HepG2 (cell line): Measurements from ENCODE around the gene TMEM184B. TPM values are rescaled to one million over a fixed set of nuclear protein-coding genes. Genes with fewer than 3 reads are reported as not detected.

Source experiments
- ATAC-seq: fragments of 200-7000 bp; cut with Tn5 transposase; 3 replicates; pipeline ENCODE4 v1.9.1; 2020; ENCODE audit warnings: mild to moderate bottlenecking, moderate library complexity
- BruUV-seq: library from RNA; stranded (reverse); fragments of 400-500 nt; replicated peaks from 2 replicates; lab custom pipeline; 2021; lab: Mats Ljungman, UMichigan
- CTCF ChIA-PET: fragments of 300-600 bp; formaldehyde crosslinking; extraction: SDS; loops from one replicate; lab custom pipeline; 2021; ENCODE audit warnings: low total read pairs, inconsistent platforms, low intra/inter-chr PET ratio; lab: Yijun Ruan, JAX
- POLR2A ChIA-PET: fragments of 350-600 bp; sonication (Branson Sonifier 250); formaldehyde crosslinking; loops from one replicate; lab custom pipeline; 2020; ENCODE audit warnings: antibody characterized with exemption, inconsistent platforms; lab: Yijun Ruan, JAX
- DNase-seq: peaks from one replicate; pipeline ENCODE4 v3.0.0-alpha.2; 2015; ENCODE audit warnings: low spot score
- FAIRE-seq: peaks from 3 replicates; lab custom pipeline; 2011; peaks lifted over from hg19 to GRCh38; lab: Jason Lieb, UNC
- H2AFZ ChIP-seq: one replicate; pipeline ENCODE4 v1.6.1; 2011; ENCODE audit warnings: low read length, inconsistent platforms
- H3K27ac ChIP-seq: fragments of 300-600 bp; 3 replicates; pipeline ENCODE4 v1.8.0; 2011; ENCODE audit warnings: mixed run types, mild to moderate bottlenecking, mixed read lengths, low read length, inconsistent platforms; ENCODE audit not compliant: insufficient read depth; ENCODE audit errors: extremely low read length
- H3K27me3 ChIP-seq, 2 experiments: fragments of 200-600 bp in 1 of 2; 2 replicates in 1 of 2; 3 replicates in 1 of 2; pipeline versions ENCODE4 v1.6.0 to v1.8.0; 2011; ENCODE audit warnings: low read length in 2 of 2, mild to moderate bottlenecking in 2 of 2, moderate library complexity in 2 of 2, inconsistent platforms in 1 of 2; ENCODE audit not compliant: insufficient read depth in 2 of 2, control insufficient read depth in 1 of 2
- H3K36me3 ChIP-seq, 2 experiments: fragments of 200-600 bp in 1 of 2; replicated peaks in 1 of 2; 2 replicates in 1 of 2; 3 replicates in 1 of 2; pipeline versions ENCODE4 v1.5.1 to v1.8.0; 2011; ENCODE audit warnings: low read length in 2 of 2, inconsistent platforms in 1 of 2; ENCODE audit not compliant: insufficient read depth in 2 of 2, control insufficient read depth in 1 of 2
- H3K4me1 ChIP-seq: 2 replicates; pipeline ENCODE4 v1.5.1; 2012; ENCODE audit warnings: low read length, inconsistent platforms; ENCODE audit not compliant: insufficient read depth
- H3K4me2 ChIP-seq: 2 replicates; pipeline ENCODE4 v1.6.0; 2011; ENCODE audit warnings: low read depth, low read length, inconsistent platforms
- H3K4me3 ChIP-seq, 3 experiments: fragments of 200-600 bp in 1 of 3; sonication (generic), shearing (Covaris generic) in 1 of 3; replicated peaks in 1 of 3; 2 replicates each; pipeline ENCODE4 v1.5.1; 2011 to 2016; ENCODE audit warnings: low read length in 3 of 3, inconsistent platforms in 2 of 3, low read depth in 2 of 3, mild to moderate bottlenecking in 2 of 3, control low read depth in 1 of 3, mixed read lengths in 1 of 3; ENCODE audit not compliant: insufficient read depth in 1 of 3
- H3K79me2 ChIP-seq: one replicate; pipeline ENCODE4 v1.6.1; 2011; ENCODE audit warnings: low read length, inconsistent platforms; ENCODE audit not compliant: insufficient read depth
- H3K9ac ChIP-seq: 2 replicates; pipeline ENCODE4 v1.6.0; 2011; ENCODE audit warnings: mild to moderate bottlenecking, low read depth, low read length, inconsistent platforms; ENCODE audit not compliant: insufficient read depth
- H3K9me3 ChIP-seq: 2 replicates; pipeline ENCODE4 v1.5.1; 2012; ENCODE audit warnings: mild to moderate bottlenecking, low read length
- H4K20me1 ChIP-seq: 2 replicates; pipeline ENCODE4 v1.6.0; 2011; ENCODE audit warnings: inconsistent platforms, mild to moderate bottlenecking, low read length, moderate library complexity; ENCODE audit not compliant: insufficient read depth
- CENPBD1 ChIP-seq: sonication (generic); formaldehyde crosslinking; IDR thresholded peaks from 2 replicates; pipeline ENCODE4 v1.8.0; 2022; ENCODE audit warnings: missing genetic modification reagents, low read depth, mild to moderate bottlenecking, borderline replicate concordance
- CENPT ChIP-seq: sonication (generic); formaldehyde crosslinking; IDR thresholded peaks from 2 replicates; pipeline ENCODE4 v1.8.0; 2022; ENCODE audit warnings: low read depth, mild to moderate bottlenecking, moderate library complexity, missing genetic modification reagents
- PLSCR1 ChIP-seq: sonication (generic); formaldehyde crosslinking; IDR thresholded peaks from 2 replicates; pipeline ENCODE4 v1.5.0; 2020; ENCODE audit warnings: missing genetic modification reagents, mild to moderate bottlenecking, borderline replicate concordance
- TOE1 ChIP-seq: sonication (generic); formaldehyde crosslinking; IDR thresholded peaks from 2 replicates; pipeline ENCODE4 v1.4.0; 2020; ENCODE audit warnings: mild to moderate bottlenecking, missing genetic modification reagents
- ZBTB25 ChIP-seq: IDR thresholded peaks from 2 replicates; pipeline ENCODE4 v1.6.1; 2018; ENCODE audit warnings: missing genetic modification reagents
- ZNF264 ChIP-seq: sonication (generic); formaldehyde crosslinking; IDR thresholded peaks from 2 replicates; pipeline ENCODE4 v1.4.0; 2020; ENCODE audit warnings: missing genetic modification reagents
- ZNF776 ChIP-seq: sonication (generic); formaldehyde crosslinking; IDR thresholded peaks from 2 replicates; pipeline ENCODE4 v1.4.0; 2020; ENCODE audit warnings: mild to moderate bottlenecking, missing genetic modification reagents
- WGBS: methylation state at CpG from one replicate; pipeline ENCODE4 v1.1.6; 2017; ENCODE audit warnings: low lambda C conversion rate; 5-methylcytosine and 5-hydroxymethylcytosine counted together
- in situ Hi-C: cut with HindIII; loops from 2 replicates; pipeline ENCODE4 v1.10.0; 2017; ENCODE audit warnings: low pct_unique_long_range_greater_than_20kb; ENCODE audit not compliant: extremely low pct_ligation_motif_present
- intact Hi-C: fragments of 100-400 bp; cut with micrococcal nuclease; formaldehyde crosslinking; loops from one replicate; pipeline ENCODE4 v1.10.0; 2022; ENCODE audit not compliant: unreplicated experiment
- polyA plus RNA-seq, 8 experiments: library from polyadenylated mRNA; depleted of rRNA in 3 of 8; stranded (reverse) in 7 of 8; unstranded in 1 of 8; fragments of >200 nt; fragmentation: Illumina TruSeq in 4 of 8; extraction: Trizol in 4 of 8; gene quantifications; 2 replicates each; pipeline versions ENCODE4 v1.2.1 to v1.2.3, GENCODE V29; 2011 to 2016; ENCODE audit warnings: low read depth in 4 of 8, missing spikeins in 1 of 8, mixed read lengths in 1 of 8; ENCODE audit not compliant: insufficient read depth in 1 of 8
- total RNA-seq, 5 experiments: library from RNA; depleted of rRNA; stranded (reverse); fragments of >200 nt; fragmentation: Illumina TruSeq; extraction: Trizol; gene quantifications; 2 replicates each; pipeline ENCODE4 v1.2.3, GENCODE V29; 2016; ENCODE audit warnings: low read depth in 1 of 5

The TMEM184B gene
- total and polyA plus RNA-seq, 2 of the 13 experiments (the other 11 are each of a cell fraction or from before 2014, with no cell fraction given), result 15.9 to 16.0 TPM

GRCh38 chr22:38249301-38249700, 23.5 kb downstream of the TMEM184B start:
- no peak overlapping the region for H3K9ac ChIP-seq
- 97% methylated on average over 3 of the region's 3 CpGs for WGBS
- H3K4me1 ChIP-seq, result no peaks in the 10 kb centered on the region
- no peak for FAIRE-seq
- in situ Hi-C loops, result no loop called here
- H3K27ac ChIP-seq, result no peak overlapping the region
- intact Hi-C loops, result no loop called here
- H3K79me2 ChIP-seq, result peaks cover 11% of the 10 kb centered on the region
- no peak overlapping the region for H3K4me2 ChIP-seq
- no peaks in the 10 kb centered on the region for H3K9me3 ChIP-seq
- peaks cover 11 to 20% of the 10 kb centered on the region in 2 experiments; a peak in 4 of 5 replicates for H3K36me3 ChIP-seq
- 0 out of 2 replicates have a peak, but pooled peaks cover 7% of the 10 kb centered on the region for H4K20me1 ChIP-seq
- CTCF ChIA-PET, result no interaction called here
- no peak overlapping the region for H2AFZ ChIP-seq
- TF ChIP-seq PLSCR1 (CRISPR knock-in tag) (no peak), TOE1 (no peak), ZNF264 (CRISPR knock-in tag) (peak; percentile 98), ZBTB25 (CRISPR knock-in tag) (no peak), CENPT (no peak), CENPBD1 (no peak), ZNF776 (CRISPR knock-in tag) (no peak)
- TF ChIP-seq, all 625 proteins: peak for 1
- no peak for DNase-seq
- no peak for ATAC-seq
- Histone ChIP-seq H3K27me3 (no peaks in the 10 kb centered on the region), H3K4me3 (no peak overlapping the region)
- POLR2A ChIA-PET, result no interaction called here
- BruUV-seq, result no TSS peak
